ENCODE results near the gene CAD. TPM values are rescaled to one million over a fixed set of nuclear protein-coding genes. Genes with fewer than 3 reads are reported as not detected.

CAD gene
- polyA plus RNA-seq, 2 of the 4 experiments (the other 2 are of a cell fraction) = 50.5 to 69.3 TPM

DNA sequence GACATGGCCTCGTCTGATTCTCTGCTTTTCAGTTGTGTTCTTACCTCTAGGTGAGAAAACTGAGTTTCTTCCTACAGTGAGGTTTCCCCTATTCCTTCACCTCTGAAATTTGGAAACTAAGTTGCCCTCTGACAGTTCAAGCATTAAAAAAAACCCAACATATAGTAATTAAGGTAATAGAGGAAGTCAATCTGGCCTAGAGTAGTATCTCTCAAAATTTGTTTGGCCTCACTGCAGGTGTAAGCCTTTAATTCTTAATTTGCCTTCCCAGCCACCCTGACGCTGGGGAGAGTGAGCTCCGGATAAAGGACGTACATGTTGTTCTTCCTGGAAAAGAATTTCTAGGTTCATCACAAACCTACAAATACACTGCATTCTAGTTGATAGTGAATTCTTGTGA lies 1.4 kb downstream of the CAD start:
- FAIRE-seq (no peak), DNase-seq (ENCODE audit: low read depth in 1 of 2, low spot score in 1 of 2) (no peak), ATAC-seq (no peak)
- TF ChIP-seq HOXA7 (CRISPR knock-in tag; IDR thresholded peaks at IDR 0.05) = no peak
- no peak for TF ChIP-seq SREBF2 (IDR thresholded peaks at IDR 0.05)
- TF ChIP-seq, protein P1, sequence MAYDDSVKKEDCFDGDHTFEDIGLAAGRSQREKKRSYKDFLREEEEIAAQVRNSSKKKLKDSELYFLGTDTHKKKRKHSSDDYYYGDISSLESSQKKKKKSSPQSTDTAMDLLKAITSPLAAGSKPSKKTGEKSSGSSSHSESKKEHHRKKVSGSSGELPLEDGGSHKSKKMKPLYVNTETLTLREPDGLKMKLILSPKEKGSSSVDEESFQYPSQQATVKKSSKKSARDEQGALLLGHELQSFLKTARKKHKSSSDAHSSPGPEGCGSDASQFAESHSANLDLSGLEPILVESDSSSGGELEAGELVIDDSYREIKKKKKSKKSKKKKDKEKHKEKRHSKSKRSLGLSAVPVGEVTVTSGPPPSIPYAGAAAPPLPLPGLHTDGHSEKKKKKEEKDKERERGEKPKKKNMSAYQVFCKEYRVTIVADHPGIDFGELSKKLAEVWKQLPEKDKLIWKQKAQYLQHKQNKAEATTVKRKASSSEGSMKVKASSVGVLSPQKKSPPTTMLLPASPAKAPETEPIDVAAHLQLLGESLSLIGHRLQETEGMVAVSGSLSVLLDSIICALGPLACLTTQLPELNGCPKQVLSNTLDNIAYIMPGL (CRISPR knock-in tag; IDR thresholded peaks at IDR 0.05; ENCODE audit: borderline replicate concordance) = no peak
- TF ChIP-seq HDAC2 (IDR thresholded peaks at IDR 0.05) = no peak
- TF ChIP-seq ZNF302 (CRISPR knock-in tag; IDR thresholded peaks at IDR 0.05) = no peak
- TF ChIP-seq RCOR1 (IDR thresholded peaks at IDR 0.05; ENCODE audit: low read depth, low read length) = no peak
- no peak for TF ChIP-seq ZSCAN20 (CRISPR knock-in tag; IDR thresholded peaks at IDR 0.05)
- TF ChIP-seq KDM1A (IDR thresholded peaks at IDR 0.05; ENCODE audit: low read depth) = no peak
- TF ChIP-seq EHMT2 (IDR thresholded peaks at IDR 0.05; ENCODE audit: low read depth) = no peak
- TF ChIP-seq, protein P2, sequence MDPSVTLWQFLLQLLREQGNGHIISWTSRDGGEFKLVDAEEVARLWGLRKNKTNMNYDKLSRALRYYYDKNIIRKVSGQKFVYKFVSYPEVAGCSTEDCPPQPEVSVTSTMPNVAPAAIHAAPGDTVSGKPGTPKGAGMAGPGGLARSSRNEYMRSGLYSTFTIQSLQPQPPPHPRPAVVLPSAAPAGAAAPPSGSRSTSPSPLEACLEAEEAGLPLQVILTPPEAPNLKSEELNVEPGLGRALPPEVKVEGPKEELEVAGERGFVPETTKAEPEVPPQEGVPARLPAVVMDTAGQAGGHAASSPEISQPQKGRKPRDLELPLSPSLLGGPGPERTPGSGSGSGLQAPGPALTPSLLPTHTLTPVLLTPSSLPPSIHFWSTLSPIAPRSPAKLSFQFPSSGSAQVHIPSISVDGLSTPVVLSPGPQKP (IDR thresholded peaks at IDR 0.05; ENCODE audit: low read depth, low read length) = no peak
- no peak for TF ChIP-seq ZFP36 (IDR thresholded peaks at IDR 0.05; ENCODE audit: borderline replicate concordance, partially characterized antibody)
- TF ChIP-seq MAZ (IDR thresholded peaks at IDR 0.05; ENCODE audit: borderline replicate concordance, low read depth, low read length) = no peak
- TF ChIP-seq, protein P3, sequence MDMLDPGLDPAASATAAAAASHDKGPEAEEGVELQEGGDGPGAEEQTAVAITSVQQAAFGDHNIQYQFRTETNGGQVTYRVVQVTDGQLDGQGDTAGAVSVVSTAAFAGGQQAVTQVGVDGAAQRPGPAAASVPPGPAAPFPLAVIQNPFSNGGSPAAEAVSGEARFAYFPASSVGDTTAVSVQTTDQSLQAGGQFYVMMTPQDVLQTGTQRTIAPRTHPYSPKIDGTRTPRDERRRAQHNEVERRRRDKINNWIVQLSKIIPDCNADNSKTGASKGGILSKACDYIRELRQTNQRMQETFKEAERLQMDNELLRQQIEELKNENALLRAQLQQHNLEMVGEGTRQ (IDR thresholded peaks at IDR 0.05) = no peak
- no peak for TF ChIP-seq BHLHE40 (IDR thresholded peaks at IDR 0.05; ENCODE audit: low read depth, low read length)
- TF ChIP-seq HOXB13 (CRISPR knock-in tag; IDR thresholded peaks at IDR 0.05; ENCODE audit: low read depth) = no peak
- TF ChIP-seq FOSL2 (IDR thresholded peaks at IDR 0.05) = no peak
- TF ChIP-seq FOSL2 (CRISPR knock-in tag; IDR thresholded peaks at IDR 0.05) = no peak
- TF ChIP-seq NPAS2 (CRISPR knock-in tag; IDR thresholded peaks at IDR 0.05; ENCODE audit: borderline replicate concordance) = no peak
- no peak for TF ChIP-seq SMC3 (IDR thresholded peaks at IDR 0.05)
- WGBS (ENCODE audit: missing lambda C conversion rate) = 87% methylated on average over 4 of the region's 4 CpGs
- H3K4me2 ChIP-seq = peak overlapping the region; percentile 88
- H3K4me3 ChIP-seq = peak overlapping the region; percentile 65; the same call in 2 of the 3 replicates
- POLR2A ChIA-PET = interaction anchor here (0.6 kb wide), 1 partner anchor 142 kb away, joined by 3 read pairs; no protein-coding TSS in a partner anchor
- CTCF ChIA-PET = interaction anchor here (0.6 to 3.2 kb wide), 6 partner anchors 7 to 202 kb away, joined by 3 to 12 read pairs (median 4); no protein-coding TSS in a partner anchor
- no peaks in the 10 kb centered on the region for H3K9me3 ChIP-seq
- peak overlapping the region in 1 of 2 experiments; percentile 95; a peak in 5 of 6 replicates for H3K27ac ChIP-seq
- peaks cover 23% of the 10 kb centered on the region for H3K4me1 ChIP-seq

DNA sequence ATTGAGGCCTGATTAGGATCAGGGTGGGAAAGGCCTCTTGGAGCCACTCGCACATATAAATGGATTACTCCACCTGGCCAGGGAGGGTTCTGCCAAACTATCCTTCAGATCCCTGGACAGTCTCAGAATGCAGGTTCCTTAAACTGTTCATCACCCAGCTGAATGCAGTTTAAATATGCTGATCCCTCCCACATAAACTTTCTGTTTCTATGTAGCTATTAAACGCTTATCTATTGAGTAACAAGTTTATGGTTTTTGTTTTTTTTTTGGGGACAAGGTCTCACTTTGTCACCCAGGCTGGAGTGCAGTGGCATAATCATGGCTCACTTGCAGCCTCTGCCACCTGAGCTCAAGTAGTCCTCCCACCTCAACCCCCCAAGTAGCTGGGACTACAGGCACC lies 1.9 kb downstream of the CAD start:
- ChIA-PET CTCF (interaction anchor here (0.7 to 3.2 kb wide), 5 partner anchors 11 to 120 kb away, joined by 3 to 12 read pairs (median 5); no protein-coding TSS in a partner anchor), POLR2A (interaction anchor here (0.6 kb wide), 1 partner anchor 141 kb away, joined by 3 read pairs; no protein-coding TSS in a partner anchor)
- Histone ChIP-seq H3K4me2 (peak overlapping the region; percentile 88; the same call in 1 of the 3 replicates), H3K4me1 (peaks cover 18% of the 10 kb centered on the region), H3K4me3 (no peak overlapping the region), H3K9me3 (no peaks in the 10 kb centered on the region), H3K27ac (no peak overlapping the region)
- TF ChIP-seq MAX (IDR thresholded peaks at IDR 0.05) (no peak), GATA3 (IDR thresholded peaks at IDR 0.05; ENCODE audit: borderline replicate concordance) (no peak)
- no peak for FAIRE-seq
- no peak for DNase-seq (ENCODE audit: low read depth in 1 of 2, low spot score in 1 of 2)
- no peak for ATAC-seq
- WGBS (ENCODE audit: missing lambda C conversion rate) = 94% methylated on average over 2 of the region's 2 CpGs

Measured in A549 (cell line).